ENCODE data around the gene TPRG1.

TPRG1 gene

GRCh38 chr3:189269365-189269764 lies 97.6 kb downstream of the TPRG1 start:
- Mint-ChIP-seq H3K27ac (no peak overlapping the region), H3K4me3 (no peak overlapping the region), H3K9me3 (no peaks in the 10 kb centered on the region), H3K27me3 (ENCODE audit: low read depth, poor library complexity) (peaks cover 3% of the 10 kb centered on the region), H3K4me1 (peaks cover 11% of the 10 kb centered on the region), H3K36me3 (ENCODE audit: low read depth) (no peaks in the 10 kb centered on the region)
- DNase-seq: no peak
- no peak for TF ChIP-seq CTCF (IDR thresholded peaks at IDR 0.05)

- H3K36me3 Mint-ChIP-seq (ENCODE audit: low read depth): no peaks in the 10 kb centered on the region
- peak; percentile 58 for TF ChIP-seq CTCF (IDR thresholded peaks at IDR 0.05)
- peaks cover 11% of the 10 kb centered on the region for H3K4me1 Mint-ChIP-seq
- no peak overlapping the region for H3K4me3 Mint-ChIP-seq
- H3K9me3 Mint-ChIP-seq: no peaks in the 10 kb centered on the region
- peak; percentile 40 for DNase-seq
- H3K27me3 Mint-ChIP-seq (ENCODE audit: low read depth, poor library complexity): peaks cover 3% of the 10 kb centered on the region
- H3K27ac Mint-ChIP-seq: no peak overlapping the region
Observed at GRCh38 chr3:189270248-189270832, 98.6 kb downstream of the TPRG1 start.

GRCh38 chr3:189272500-189273119 lies 100.8 kb downstream of the TPRG1 start:
- no peak overlapping the region for H3K27ac Mint-ChIP-seq
- peaks cover 11% of the 10 kb centered on the region for H3K4me1 Mint-ChIP-seq
- H3K4me3 Mint-ChIP-seq: no peak overlapping the region
- DNase-seq: no peak
- no peaks in the 10 kb centered on the region for H3K36me3 Mint-ChIP-seq (ENCODE audit: low read depth)
- TF ChIP-seq CTCF (IDR thresholded peaks at IDR 0.05): peak; percentile 52
- H3K9me3 Mint-ChIP-seq: no peaks in the 10 kb centered on the region
- peaks cover 6% of the 10 kb centered on the region for H3K27me3 Mint-ChIP-seq (ENCODE audit: low read depth, poor library complexity)

- TF ChIP-seq CTCF (IDR thresholded peaks at IDR 0.05): no peak
- no peak overlapping the region for H3K4me3 Mint-ChIP-seq
- no peak for DNase-seq
- no peaks in the 10 kb centered on the region for H3K36me3 Mint-ChIP-seq (ENCODE audit: low read depth)
- H3K9me3 Mint-ChIP-seq: no peaks in the 10 kb centered on the region
- peaks cover 11% of the 10 kb centered on the region for H3K4me1 Mint-ChIP-seq
- no peak overlapping the region for H3K27ac Mint-ChIP-seq
- peaks cover 7% of the 10 kb centered on the region for H3K27me3 Mint-ChIP-seq (ENCODE audit: low read depth, poor library complexity)
Observed at GRCh38 chr3:189273736-189274135, 102.0 kb downstream of the TPRG1 start.

GRCh38 chr3:189275182-189275581 lies 103.4 kb downstream of the TPRG1 start:
- no peak overlapping the region for H3K27ac Mint-ChIP-seq
- H3K4me1 Mint-ChIP-seq: peaks cover 11% of the 10 kb centered on the region
- no peak overlapping the region for H3K4me3 Mint-ChIP-seq
- H3K36me3 Mint-ChIP-seq (ENCODE audit: low read depth): no peaks in the 10 kb centered on the region
- peaks cover 9% of the 10 kb centered on the region for H3K27me3 Mint-ChIP-seq (ENCODE audit: low read depth, poor library complexity)
- no peaks in the 10 kb centered on the region for H3K9me3 Mint-ChIP-seq
- DNase-seq: no peak
- TF ChIP-seq CTCF (IDR thresholded peaks at IDR 0.05): no peak

- peaks cover 11% of the 10 kb centered on the region for H3K4me1 Mint-ChIP-seq
- no peak overlapping the region for H3K27ac Mint-ChIP-seq
- H3K4me3 Mint-ChIP-seq: no peak overlapping the region
- TF ChIP-seq CTCF (IDR thresholded peaks at IDR 0.05): no peak
- H3K27me3 Mint-ChIP-seq (ENCODE audit: low read depth, poor library complexity): peaks cover 9% of the 10 kb centered on the region
- no peaks in the 10 kb centered on the region for H3K9me3 Mint-ChIP-seq
- no peak for DNase-seq
- no peaks in the 10 kb centered on the region for H3K36me3 Mint-ChIP-seq (ENCODE audit: low read depth)
Observed at GRCh38 chr3:189275852-189276251, 104.1 kb downstream of the TPRG1 start.
